Mammary epithelial cell (primary cell): ENCODE measurements around the gene KCNF1.

Experiments used
- EZH2 ChIP-seq: IDR thresholded peaks from 2 replicates; pipeline ENCODE4 v1.6.1; 2012; ENCODE audit warnings: low read length, inconsistent platforms, borderline replicate concordance
- TF ChIP-seq, protein P1 (sequence below), 2 donors: IDR thresholded peaks in 1 of 2; conservative IDR thresholded peaks in 1 of 2; 2 replicates each; pipeline ENCODE4 v1.5.1; 2011 to 2012; ENCODE audit warnings: inconsistent platforms in 2 of 2, low read length in 2 of 2, mild to moderate bottlenecking in 2 of 2, control low read depth in 1 of 2, low read depth in 1 of 2; ENCODE audit not compliant: insufficient read depth in 1 of 2; ENCODE audit errors: extremely low read depth in 1 of 2

DNA sequence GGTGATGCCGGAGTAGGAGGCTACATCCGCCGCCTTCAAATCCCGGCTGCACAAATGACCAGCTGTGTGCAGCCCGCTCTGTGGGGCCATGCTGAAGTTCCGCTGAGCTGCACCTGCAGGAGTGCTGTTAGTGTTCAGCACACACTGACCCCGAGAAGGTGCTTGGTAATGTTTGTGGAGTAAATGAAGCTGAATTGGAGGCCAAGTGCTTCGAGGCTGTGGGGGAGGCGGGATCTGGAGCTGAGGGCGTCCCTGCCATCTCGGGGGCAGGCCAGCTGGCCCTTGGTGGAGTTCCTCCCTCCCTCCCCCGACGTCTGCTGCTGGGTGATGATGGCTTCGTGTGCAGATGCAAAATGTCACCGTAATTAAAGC lies 23.2 kb downstream of the KCNF1 start:
- TF ChIP-seq, protein P1, sequence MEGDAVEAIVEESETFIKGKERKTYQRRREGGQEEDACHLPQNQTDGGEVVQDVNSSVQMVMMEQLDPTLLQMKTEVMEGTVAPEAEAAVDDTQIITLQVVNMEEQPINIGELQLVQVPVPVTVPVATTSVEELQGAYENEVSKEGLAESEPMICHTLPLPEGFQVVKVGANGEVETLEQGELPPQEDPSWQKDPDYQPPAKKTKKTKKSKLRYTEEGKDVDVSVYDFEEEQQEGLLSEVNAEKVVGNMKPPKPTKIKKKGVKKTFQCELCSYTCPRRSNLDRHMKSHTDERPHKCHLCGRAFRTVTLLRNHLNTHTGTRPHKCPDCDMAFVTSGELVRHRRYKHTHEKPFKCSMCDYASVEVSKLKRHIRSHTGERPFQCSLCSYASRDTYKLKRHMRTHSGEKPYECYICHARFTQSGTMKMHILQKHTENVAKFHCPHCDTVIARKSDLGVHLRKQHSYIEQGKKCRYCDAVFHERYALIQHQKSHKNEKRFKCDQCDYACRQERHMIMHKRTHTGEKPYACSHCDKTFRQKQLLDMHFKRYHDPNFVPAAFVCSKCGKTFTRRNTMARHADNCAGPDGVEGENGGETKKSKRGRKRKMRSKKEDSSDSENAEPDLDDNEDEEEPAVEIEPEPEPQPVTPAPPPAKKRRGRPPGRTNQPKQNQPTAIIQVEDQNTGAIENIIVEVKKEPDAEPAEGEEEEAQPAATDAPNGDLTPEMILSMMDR (conservative IDR thresholded peaks at IDR 0.05 in 1 of 2, IDR thresholded peaks at IDR 0.05 in 1 of 2; ENCODE audit: extremely low read depth in 1 of 2, insufficient read depth in 1 of 2, low read depth in 1 of 2, low read length in 2 of 2), result no peak
- no peak for TF ChIP-seq EZH2
